CD14-positive monocyte (primary cell): Measurements from ENCODE around the gene NXT1. TPM values are rescaled to one million over a fixed set of nuclear protein-coding genes. Genes with fewer than 3 reads are reported as not detected.

ENCODE experiments used
- DNase-seq, 3 donors: peaks; one replicate each; pipeline ENCODE4 v3.0.0-alpha.2; 2011 to 2022
- H2AFZ ChIP-seq: 2 replicates; pipeline ENCODE4 v1.6.0; 2012; ENCODE audit warnings: mild to moderate bottlenecking, low read depth, low read length, inconsistent platforms; ENCODE audit not compliant: insufficient read depth, poor library complexity, severe bottlenecking
- H3K27ac ChIP-seq, 2 donors: 1 replicate in 1 of 2; 2 replicates in 1 of 2; pipeline ENCODE4 v1.5.1; 2012 to 2013; ENCODE audit warnings: low read length in 2 of 2, control low read depth in 1 of 2, inconsistent platforms in 1 of 2, low read depth in 1 of 2, mild to moderate bottlenecking in 1 of 2
- H3K27me3 ChIP-seq, 2 donors: one replicate each; pipeline versions ENCODE4 v1.6.0 to v1.6.1; 2011 to 2013; ENCODE audit warnings: low read length in 2 of 2; ENCODE audit not compliant: control insufficient read depth in 2 of 2, insufficient read depth in 2 of 2
- H3K36me3 ChIP-seq, 2 donors: replicated peaks in 1 of 2; 1 replicate in 1 of 2; 2 replicates in 1 of 2; pipeline versions ENCODE4 v1.5.1 to v1.6.1; 2012 to 2013; ENCODE audit warnings: low read length in 2 of 2, control low read depth in 1 of 2, inconsistent platforms in 1 of 2, mild to moderate bottlenecking in 1 of 2; ENCODE audit not compliant: insufficient read depth in 2 of 2, control insufficient read depth in 1 of 2
- H3K4me1 ChIP-seq, 2 donors: 1 replicate in 1 of 2; 2 replicates in 1 of 2; pipeline versions ENCODE4 v1.5.1 to v1.6.1; 2012 to 2013; ENCODE audit warnings: low read length in 2 of 2, control low read depth in 1 of 2, inconsistent platforms in 1 of 2, mild to moderate bottlenecking in 1 of 2, moderate library complexity in 1 of 2; ENCODE audit not compliant: insufficient read depth in 2 of 2, control insufficient read depth in 1 of 2
- H3K4me2 ChIP-seq: replicated peaks from 2 replicates; pipeline ENCODE3; 2012; ENCODE audit warnings: low read length, moderate library complexity, mild to moderate bottlenecking; ENCODE audit not compliant: poor library complexity, severe bottlenecking; ENCODE audit errors: extremely low read depth
- H3K4me3 ChIP-seq, 3 experiments: fragments of 200-600 bp in 1 of 3; sonication (generic) in 1 of 3; replicated peaks in 1 of 3; 1 replicate in 2 of 3; 2 replicates in 1 of 3; pipeline ENCODE4 v1.5.1; 2011 to 2013; ENCODE audit warnings: low read length in 3 of 3, mild to moderate bottlenecking in 3 of 3, control low read depth in 2 of 3, low read depth in 2 of 3, inconsistent platforms in 1 of 3, moderate library complexity in 1 of 3
- H3K79me2 ChIP-seq: 2 replicates; pipeline ENCODE4 v1.6.0; 2012; ENCODE audit warnings: mild to moderate bottlenecking, control low read depth, inconsistent platforms, low read length, moderate library complexity; ENCODE audit not compliant: insufficient read depth
- H3K9ac ChIP-seq: 2 replicates; pipeline ENCODE4 v1.6.0; 2017; ENCODE audit warnings: low read length, mild to moderate bottlenecking; ENCODE audit not compliant: insufficient read depth, poor library complexity, severe bottlenecking
- H3K9me3 ChIP-seq, 2 donors: replicated peaks in 1 of 2; 1 replicate in 1 of 2; 2 replicates in 1 of 2; pipeline versions ENCODE4 v1.5.1 to v1.6.1; 2012 to 2013; ENCODE audit warnings: low read length in 2 of 2, control low read depth in 1 of 2; ENCODE audit not compliant: control insufficient read depth in 1 of 2, insufficient read depth in 1 of 2
- H4K20me1 ChIP-seq: 2 replicates; pipeline ENCODE4 v1.6.0; 2012; ENCODE audit warnings: mild to moderate bottlenecking, low read length, control low read depth, moderate library complexity; ENCODE audit not compliant: insufficient read depth
- H3K27ac Mint-ChIP-seq, 7 donors: one replicate each; pipeline ENCODE4 v1.8.0; 2020; ENCODE audit warnings: mild to moderate bottlenecking in 7 of 7, mixed read lengths in 7 of 7, moderate library complexity in 6 of 7, inconsistent platforms in 2 of 7
- H3K27me3 Mint-ChIP-seq, 3 donors: one replicate each; pipeline ENCODE4 v1.8.0; 2021 to 2022; ENCODE audit warnings: low read depth in 3 of 3, mild to moderate bottlenecking in 3 of 3, mixed read lengths in 3 of 3, moderate library complexity in 3 of 3, inconsistent platforms in 1 of 3
- H3K36me3 Mint-ChIP-seq, 2 donors: one replicate each; pipeline ENCODE4 v1.8.0; 2020; ENCODE audit warnings: mixed read lengths in 2 of 2, inconsistent platforms in 1 of 2, mild to moderate bottlenecking in 1 of 2
- H3K4me1 Mint-ChIP-seq: one replicate; pipeline ENCODE4 v1.8.0; 2020; ENCODE audit warnings: mild to moderate bottlenecking, mixed read lengths
- H3K4me3 Mint-ChIP-seq, 2 donors: one replicate each; pipeline ENCODE4 v1.8.0; 2020; ENCODE audit warnings: mild to moderate bottlenecking in 2 of 2, mixed read lengths in 2 of 2, moderate library complexity in 1 of 2
- H3K9me3 Mint-ChIP-seq, 7 donors: one replicate each; pipeline ENCODE4 v1.8.0; 2020 to 2022; ENCODE audit warnings: mixed read lengths in 7 of 7, mild to moderate bottlenecking in 6 of 7, moderate library complexity in 6 of 7, inconsistent platforms in 2 of 7
- CTCF ChIP-seq: fragments of 200-600 bp; IDR thresholded peaks from one replicate; pipeline ENCODE4 v1.8.0; 2022; ENCODE audit warnings: antibody characterized with exemption, mild to moderate bottlenecking
- WGBS: methylation state at CpG from one replicate; pipeline ENCODE4 v1.1.5; 2013; ENCODE audit warnings: missing lambda C conversion rate; ENCODE audit not compliant: insufficient coverage; 5-methylcytosine and 5-hydroxymethylcytosine counted together
- intact Hi-C, 2 donors: fragments of 100-400 bp; cut with micrococcal nuclease; formaldehyde crosslinking; loops; one replicate each; pipeline versions ENCODE4 v1.15.0 to v1.15.1; 2023
- polyA plus RNA-seq, 3 donors: library from polyadenylated mRNA; depleted of rRNA in 1 of 3; unstranded in 2 of 3; stranded (reverse) in 1 of 3; fragments of 300-500 nt in 2 of 3; fragments of >200 nt in 1 of 3; fragmentation: Illumina TruSeq in 2 of 3; gene quantifications; 1 replicate in 2 of 3; 2 replicates in 1 of 3; pipeline ENCODE4 v1.2.3, GENCODE V29; 2012 to 2021

The NXT1 gene
- polyA plus RNA-seq, 3 donors, result 37.8 to 140 (median 39.4) TPM

GRCh38 chr20:23320317-23320716, 30.3 kb upstream of the NXT1 start:
- Mint-ChIP-seq H3K27ac (no peak overlapping the region), H3K4me1 (no peaks in the 10 kb centered on the region), H3K27me3 (peaks cover 3 to 4% (median 4%) of the 10 kb centered on the region in 3 donors), H3K9me3 (peaks cover 0 to 8% (median 0%) of the 10 kb centered on the region in 7 donors), H3K36me3 (no peaks in the 10 kb centered on the region), H3K4me3 (no peak overlapping the region)
- Histone ChIP-seq H3K9ac (no peak overlapping the region), H4K20me1 (no peaks in the 10 kb centered on the region), H3K9me3 (no peaks in the 10 kb centered on the region), H2AFZ (no peak overlapping the region), H3K79me2 (no peaks in the 10 kb centered on the region), H3K4me2 (no peak overlapping the region), H3K36me3 (no peaks in the 10 kb centered on the region), H3K4me1 (no peaks in the 10 kb centered on the region), H3K27me3 (no peaks in the 10 kb centered on the region), H3K4me3 (no peak overlapping the region), H3K27ac (no peak overlapping the region)
- intact Hi-C loops, result no loop called here
- peak; percentile 5 to 26 (median 6) for DNase-seq
- TF ChIP-seq CTCF, result peak; percentile 68
- 81% methylated on average over 2 of the region's 8 CpGs for WGBS

GRCh38 chr20:23325107-23325506, 25.5 kb upstream of the NXT1 start:
- intact Hi-C loops, result no loop called here
- Histone ChIP-seq H3K27ac (no peak overlapping the region), H3K9ac (no peak overlapping the region), H3K4me3 (no peak overlapping the region), H2AFZ (no peak overlapping the region), H3K9me3 (no peaks in the 10 kb centered on the region), H3K4me2 (no peak overlapping the region), H3K27me3 (no peaks in the 10 kb centered on the region), H3K36me3 (no peaks in the 10 kb centered on the region), H4K20me1 (no peaks in the 10 kb centered on the region), H3K4me1 (no peaks in the 10 kb centered on the region), H3K79me2 (no peaks in the 10 kb centered on the region)
- Mint-ChIP-seq H3K27ac (no peak overlapping the region), H3K4me1 (no peaks in the 10 kb centered on the region), H3K9me3 (peaks cover 0 to 8% (median 2%) of the 10 kb centered on the region in 7 donors), H3K4me3 (no peak overlapping the region), H3K36me3 (no peaks in the 10 kb centered on the region), H3K27me3 (peaks cover 2 to 5% (median 4%) of the 10 kb centered on the region in 3 donors)
- TF ChIP-seq CTCF, result no peak
- DNase-seq, result no peak
- 100% methylated on average over 1 of the region's 3 CpGs for WGBS
